ENCODE results near the gene SVBP.

Gene SVBP

DNA sequence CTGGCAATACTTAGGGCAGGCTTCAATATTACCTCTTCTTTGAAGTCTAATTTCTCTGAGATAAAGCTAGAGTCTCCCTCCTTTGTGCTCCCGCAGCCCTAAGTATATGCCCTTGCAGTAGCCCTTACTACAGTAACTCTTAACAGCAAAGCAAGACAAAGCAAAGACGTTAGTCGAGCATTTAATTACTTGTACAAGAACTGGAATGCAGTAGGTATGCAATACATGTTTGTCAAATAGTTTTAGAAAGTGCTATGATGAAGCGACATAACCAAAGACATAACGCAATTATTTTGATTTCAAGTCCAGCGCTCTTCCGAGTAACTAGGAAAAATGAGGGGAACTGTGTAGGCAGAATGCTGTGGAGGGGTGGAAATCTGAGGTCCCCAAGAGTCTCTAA lies 51.9 kb downstream of the SVBP start:
- DNase-seq (ENCODE audit: low read depth) = peak; percentile 57

DNA sequence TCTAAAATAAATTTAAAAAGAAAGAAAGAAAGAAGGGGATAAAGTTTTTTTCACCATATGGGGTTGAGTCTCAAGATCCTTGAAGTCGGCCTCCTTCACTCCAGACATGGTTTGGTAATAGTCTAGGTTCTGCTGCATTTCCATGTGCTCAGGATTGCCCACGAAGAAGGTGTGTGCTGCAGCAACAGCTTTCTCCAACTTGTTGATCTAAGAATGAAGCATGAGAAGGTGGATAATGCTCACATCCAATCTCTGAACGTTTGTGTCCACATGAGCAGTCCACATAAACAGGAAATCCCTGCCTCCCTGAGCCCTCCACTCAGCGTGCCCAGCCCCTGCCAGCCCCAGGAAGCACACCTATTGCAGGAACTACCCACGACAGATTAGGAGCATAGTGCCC lies 54.9 kb downstream of the SVBP start:
- no peak for DNase-seq (ENCODE audit: low read depth)

DNA sequence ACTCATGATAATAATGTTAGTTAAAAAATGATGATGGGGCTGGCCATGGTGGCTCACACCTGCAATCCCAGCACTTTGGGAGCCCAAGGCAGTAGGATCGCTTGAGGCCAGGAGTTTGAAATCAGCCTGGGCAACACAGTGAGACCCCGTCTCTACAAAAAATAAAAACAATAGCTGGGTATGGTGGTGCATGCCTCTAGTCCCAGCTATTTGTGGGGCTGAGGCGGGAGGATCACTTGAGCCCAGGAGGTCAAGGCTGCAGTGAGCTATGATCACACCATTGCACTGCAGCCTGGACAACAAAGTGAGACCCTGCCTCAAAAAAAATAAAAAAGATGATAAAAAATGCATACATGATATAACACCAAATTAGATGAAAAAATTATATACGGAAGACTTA lies 55.6 kb downstream of the SVBP start:
- DNase-seq (ENCODE audit: low read depth) = no peak

- DNase-seq (ENCODE audit: low read depth) = no peak
These were observed 58.1 kb downstream of the SVBP start for GRCh38 chr1:42759114-42759513.

GRCh38 chr1:42758641-42759040 lies 58.6 kb downstream of the SVBP start:
- no peak for DNase-seq (ENCODE audit: low read depth)

DNA sequence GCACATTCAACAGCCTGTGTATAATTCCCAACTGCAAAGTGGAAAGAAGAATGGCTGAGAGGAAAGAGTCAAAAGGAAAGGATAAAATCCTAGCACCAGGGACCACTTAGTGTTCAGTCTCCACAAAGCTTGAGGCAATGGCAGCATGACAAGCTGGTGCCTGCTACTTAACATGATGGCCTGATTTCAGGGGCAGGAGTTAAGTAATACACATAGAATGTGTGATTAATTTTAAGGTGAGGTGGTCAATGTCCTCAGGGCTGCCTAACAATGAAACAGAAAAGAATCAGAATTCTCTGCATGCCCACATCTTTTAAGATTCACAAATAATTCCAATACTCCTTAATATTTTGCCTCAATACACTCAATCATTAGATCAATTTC lies 59.3 kb downstream of the SVBP start:
- DNase-seq (ENCODE audit: low read depth) = no peak
